ENCODE measurements around the gene TIMM17B.

The TIMM17B gene

GRCh38 chrX:48917139-48918001 lies 19.8 kb upstream of the TIMM17B start:
- H3K36me3 ChIP-seq (ENCODE audit: control insufficient read depth, low read depth, low read length) = peaks cover 34% of the 10 kb centered on the region
- peak overlapping the region; percentile 90 for H3K4me3 ChIP-seq (ENCODE audit: low read length)
- H3K4me1 ChIP-seq (ENCODE audit: control insufficient read depth, low read depth, low read length) = peaks cover 11% of the 10 kb centered on the region
- no peaks in the 10 kb centered on the region for H3K9me3 ChIP-seq (ENCODE audit: control insufficient read depth, low read depth, low read length)
- peak overlapping the region; percentile 38 for H3K27ac ChIP-seq (ENCODE audit: low read length)
- H3K27me3 ChIP-seq (ENCODE audit: control insufficient read depth, insufficient read depth, low read length) = no peaks in the 10 kb centered on the region
- peak overlapping the region; percentile 40 for H3K9ac ChIP-seq (ENCODE audit: low read length)

- peaks cover 34% of the 10 kb centered on the region for H3K36me3 ChIP-seq (ENCODE audit: control insufficient read depth, low read depth, low read length)
- no peaks in the 10 kb centered on the region for H3K27me3 ChIP-seq (ENCODE audit: control insufficient read depth, insufficient read depth, low read length)
- no peak overlapping the region for H3K9ac ChIP-seq (ENCODE audit: low read length)
- no peak overlapping the region for H3K27ac ChIP-seq (ENCODE audit: low read length)
- H3K4me1 ChIP-seq (ENCODE audit: control insufficient read depth, low read depth, low read length) = peaks cover 2% of the 10 kb centered on the region
- H3K9me3 ChIP-seq (ENCODE audit: control insufficient read depth, low read depth, low read length) = peaks cover 4% of the 10 kb centered on the region
- H3K4me3 ChIP-seq (ENCODE audit: low read length) = no peak overlapping the region
Measured at GRCh38 chrX:48914593-48915493, 17.3 kb upstream of the TIMM17B start.

GRCh38 chrX:48913605-48914366 lies 16.2 kb upstream of the TIMM17B start:
- Histone ChIP-seq H3K9me3 (ENCODE audit: control insufficient read depth, low read depth, low read length) (peaks cover 5% of the 10 kb centered on the region), H3K36me3 (ENCODE audit: control insufficient read depth, low read depth, low read length) (peaks cover 34% of the 10 kb centered on the region), H3K9ac (ENCODE audit: low read length) (no peak overlapping the region)

GRCh38 chrX:48911412-48912182 lies 14.0 kb upstream of the TIMM17B start, which contains the start of gene SLC35A2:
SLC35A2 (minus strand) TSS chrX:48911646; CDS start chrX:48911636, 10 bp downstream.
- Histone ChIP-seq H3K9me3 (ENCODE audit: control insufficient read depth, low read depth, low read length) (peaks cover 9% of the 10 kb centered on the region), H3K27ac (ENCODE audit: low read length) (peak within 1 kb of the TSS; percentile 38), H3K27me3 (ENCODE audit: control insufficient read depth, insufficient read depth, low read length) (no peaks in the 10 kb centered on the region), H3K4me3 (ENCODE audit: low read length) (peak within 1 kb of the TSS; percentile 81), H3K9ac (ENCODE audit: low read length) (peak within 1 kb of the TSS; percentile 81), H3K36me3 (ENCODE audit: control insufficient read depth, low read depth, low read length) (peaks cover 34% of the 10 kb centered on the region), H3K4me1 (ENCODE audit: control insufficient read depth, low read depth, low read length) (no peaks in the 10 kb centered on the region)

More at GRCh38 chrX:48913605-48914366, 16.2 kb upstream of the TIMM17B start:
- no peaks in the 10 kb centered on the region for H3K27me3 ChIP-seq (ENCODE audit: control insufficient read depth, insufficient read depth, low read length)
- no peak overlapping the region for H3K4me3 ChIP-seq (ENCODE audit: low read length)
- no peak overlapping the region for H3K27ac ChIP-seq (ENCODE audit: low read length)
- no peaks in the 10 kb centered on the region for H3K4me1 ChIP-seq (ENCODE audit: control insufficient read depth, low read depth, low read length)

- peak overlapping the region; percentile 38 for H3K27ac ChIP-seq (ENCODE audit: low read length)
- H3K27me3 ChIP-seq (ENCODE audit: control insufficient read depth, insufficient read depth, low read length) = no peaks in the 10 kb centered on the region
- peak overlapping the region; percentile 81 for H3K4me3 ChIP-seq (ENCODE audit: low read length)
- peaks cover 31% of the 10 kb centered on the region for H3K36me3 ChIP-seq (ENCODE audit: control insufficient read depth, low read depth, low read length)
- no peaks in the 10 kb centered on the region for H3K4me1 ChIP-seq (ENCODE audit: control insufficient read depth, low read depth, low read length)
- H3K9ac ChIP-seq (ENCODE audit: low read length) = peak overlapping the region; percentile 81
- H3K9me3 ChIP-seq (ENCODE audit: control insufficient read depth, low read depth, low read length) = peaks cover 9% of the 10 kb centered on the region
Measured at GRCh38 chrX:48910926-48911411, 13.4 kb upstream of the TIMM17B start.

- Histone ChIP-seq H3K9ac (ENCODE audit: low read length) (no peak overlapping the region), H3K4me1 (ENCODE audit: control insufficient read depth, low read depth, low read length) (no peaks in the 10 kb centered on the region), H3K4me3 (ENCODE audit: low read length) (no peak overlapping the region), H3K36me3 (ENCODE audit: control insufficient read depth, low read depth, low read length) (peaks cover 26% of the 10 kb centered on the region), H3K27me3 (ENCODE audit: control insufficient read depth, insufficient read depth, low read length) (no peaks in the 10 kb centered on the region), H3K27ac (ENCODE audit: low read length) (no peak overlapping the region), H3K9me3 (ENCODE audit: control insufficient read depth, low read depth, low read length) (peaks cover 9% of the 10 kb centered on the region)
Measured at GRCh38 chrX:48909703-48910294, 12.2 kb upstream of the TIMM17B start.

- no peaks in the 10 kb centered on the region for H3K27me3 ChIP-seq (ENCODE audit: control insufficient read depth, insufficient read depth, low read length)
- H3K9ac ChIP-seq (ENCODE audit: low read length) = no peak overlapping the region
- no peaks in the 10 kb centered on the region for H3K4me1 ChIP-seq (ENCODE audit: control insufficient read depth, low read depth, low read length)
- H3K9me3 ChIP-seq (ENCODE audit: control insufficient read depth, low read depth, low read length) = peaks cover 9% of the 10 kb centered on the region
- H3K4me3 ChIP-seq (ENCODE audit: low read length) = no peak overlapping the region
- H3K27ac ChIP-seq (ENCODE audit: low read length) = no peak overlapping the region
- peaks cover 18% of the 10 kb centered on the region for H3K36me3 ChIP-seq (ENCODE audit: control insufficient read depth, low read depth, low read length)
Measured at GRCh38 chrX:48908600-48908999, 11.0 kb upstream of the TIMM17B start.

- Histone ChIP-seq H3K27me3 (ENCODE audit: control insufficient read depth, insufficient read depth, low read length) (no peaks in the 10 kb centered on the region), H3K4me1 (ENCODE audit: control insufficient read depth, low read depth, low read length) (no peaks in the 10 kb centered on the region), H3K27ac (ENCODE audit: low read length) (no peak overlapping the region), H3K4me3 (ENCODE audit: low read length) (no peak overlapping the region), H3K36me3 (ENCODE audit: control insufficient read depth, low read depth, low read length) (peaks cover 25% of the 10 kb centered on the region), H3K9ac (ENCODE audit: low read length) (no peak overlapping the region), H3K9me3 (ENCODE audit: control insufficient read depth, low read depth, low read length) (peaks cover 9% of the 10 kb centered on the region)
Measured at GRCh38 chrX:48905090-48905790, 7.7 kb upstream of the TIMM17B start.

GRCh38 chrX:48904626-48905025 lies 7.1 kb upstream of the TIMM17B start:
- Histone ChIP-seq H3K9me3 (ENCODE audit: control insufficient read depth, low read depth, low read length) (peaks cover 9% of the 10 kb centered on the region), H3K27ac (ENCODE audit: low read length) (no peak overlapping the region), H3K4me1 (ENCODE audit: control insufficient read depth, low read depth, low read length) (no peaks in the 10 kb centered on the region), H3K4me3 (ENCODE audit: low read length) (no peak overlapping the region), H3K27me3 (ENCODE audit: control insufficient read depth, insufficient read depth, low read length) (no peaks in the 10 kb centered on the region), H3K9ac (ENCODE audit: low read length) (no peak overlapping the region), H3K36me3 (ENCODE audit: control insufficient read depth, low read depth, low read length) (peaks cover 26% of the 10 kb centered on the region)

GRCh38 chrX:48904180-48904579 lies 6.6 kb upstream of the TIMM17B start:
- Histone ChIP-seq H3K4me1 (ENCODE audit: control insufficient read depth, low read depth, low read length) (no peaks in the 10 kb centered on the region), H3K27ac (ENCODE audit: low read length) (no peak overlapping the region), H3K9ac (ENCODE audit: low read length) (no peak overlapping the region), H3K36me3 (ENCODE audit: control insufficient read depth, low read depth, low read length) (peaks cover 30% of the 10 kb centered on the region), H3K9me3 (ENCODE audit: control insufficient read depth, low read depth, low read length) (peaks cover 9% of the 10 kb centered on the region), H3K4me3 (ENCODE audit: low read length) (no peak overlapping the region), H3K27me3 (ENCODE audit: control insufficient read depth, insufficient read depth, low read length) (no peaks in the 10 kb centered on the region)

Measured in iPS-18a (cell line).